GM12892 (cell line): ENCODE measurements around the gene WASF3.

Experiments
- POLR2A ChIP-seq: IDR thresholded peaks from 2 replicates; pipeline ENCODE4 v1.6.1; 2011; ENCODE audit warnings: low read depth, low read length, control low read depth
- POLR2AphosphoS5 ChIP-seq: IDR thresholded peaks from 2 replicates; pipeline ENCODE4 v1.6.1; 2011; ENCODE audit warnings: low read depth, low read length, control low read depth

DNA sequence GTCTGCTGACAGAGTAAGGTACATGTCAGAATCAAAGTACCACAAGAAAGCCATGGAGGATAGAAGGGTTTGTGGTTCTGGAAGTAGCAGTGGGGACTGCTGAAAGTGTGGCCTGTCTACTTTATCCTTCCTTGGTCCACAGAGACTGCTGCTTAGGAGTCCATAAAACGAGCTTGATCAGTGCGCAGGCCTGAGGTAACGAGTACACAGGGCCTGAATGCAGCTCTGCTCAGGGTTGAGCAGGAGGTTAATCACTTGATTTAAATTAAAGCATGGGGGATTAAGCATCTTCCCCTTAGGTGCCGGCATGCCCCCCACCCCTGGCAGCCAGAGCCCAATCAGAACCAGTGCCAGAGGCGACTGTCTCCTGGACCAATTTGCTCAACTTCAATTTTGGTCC lies 34.9 kb upstream of the WASF3 start:
- TF ChIP-seq POLR2A (no peak), POLR2AphosphoS5 (no peak)
